Esophagus muscularis mucosa (tissue), 4 donors: ENCODE measurements around the gene RPS2. TPM values are rescaled to one million over a fixed set of nuclear protein-coding genes. Genes with fewer than 3 reads are reported as not detected.

ENCODE experiments used
- DNase-seq: peaks from one replicate; pipeline ENCODE4 v3.0.0-alpha.2; 2017; ENCODE audit errors: extremely low spot score
- H3K27ac ChIP-seq, 4 donors: fragments of 200-600 bp; sonication (generic); replicated peaks in 1 of 4; 1 replicate in 3 of 4; 2 replicates in 1 of 4; pipeline ENCODE4 v1.5.1; 2016 to 2019; ENCODE audit warnings: mild to moderate bottlenecking in 1 of 4
- H3K27me3 ChIP-seq, 4 donors: fragments of 200-600 bp; sonication (generic); one replicate each; pipeline versions ENCODE4 v1.5.1 to v1.6.0; 2016 to 2019
- H3K36me3 ChIP-seq, 4 donors: fragments of 200-600 bp; sonication (generic); one replicate each; pipeline ENCODE4 v1.5.1; 2016 to 2019
- H3K4me1 ChIP-seq, 4 donors: fragments of 200-600 bp; sonication (generic); one replicate each; pipeline ENCODE4 v1.5.1; 2016 to 2019
- H3K4me3 ChIP-seq, 4 donors: fragments of 200-600 bp; sonication (generic); 1 replicate in 2 of 4; 2 replicates in 2 of 4; pipeline ENCODE4 v1.5.1; 2016 to 2019; ENCODE audit warnings: mild to moderate bottlenecking in 4 of 4, moderate library complexity in 1 of 4
- H3K9me3 ChIP-seq, 4 donors: fragments of 200-600 bp; sonication (generic); 1 replicate in 3 of 4; 2 replicates in 1 of 4; pipeline ENCODE4 v1.5.1; 2016 to 2019
- EP300 ChIP-seq: sonication (generic); formaldehyde crosslinking; IDR thresholded peaks from one replicate; pipeline ENCODE4 v1.6.1; 2017; ENCODE audit warnings: antibody characterized with exemption
- POLR2A ChIP-seq: fragments of 450-650 bp; IDR thresholded peaks from one replicate; pipeline ENCODE4 v1.6.1; 2017; ENCODE audit warnings: antibody characterized with exemption, moderate library complexity, mild to moderate bottlenecking, low read depth
- POLR2AphosphoS5 ChIP-seq, 2 donors: sonication (generic); formaldehyde crosslinking; IDR thresholded peaks; one replicate each; pipeline ENCODE4 v1.6.1; 2017; ENCODE audit warnings: antibody characterized with exemption in 2 of 2
- WGBS: methylation state at CpG from one replicate; pipeline ENCODE4 v1.1.5; 2018; 5-methylcytosine and 5-hydroxymethylcytosine counted together
- intact Hi-C: fragments of 100-400 bp; cut with DNase I; formaldehyde crosslinking; loops from one replicate; pipeline ENCODE4 v1.15.1; 2023
- total RNA-seq, 4 donors: library from RNA; depleted of rRNA; stranded (reverse); fragments of >200 nt; gene quantifications; one replicate each; pipeline versions ENCODE4 v1.1.0 to v1.2.1, GENCODE V29; 2016
- TF ChIP-seq, protein P1 (sequence below), 3 experiments: fragments of 200-600 bp in 2 of 3; fragments of 450-650 bp in 1 of 3; sonication (generic) in 2 of 3; IDR thresholded peaks; one replicate each; pipeline ENCODE4 v1.5.1; 2017 to 2019; ENCODE audit warnings: antibody characterized with exemption in 3 of 3, mild to moderate bottlenecking in 2 of 3, moderate library complexity in 1 of 3

The RPS2 gene
- total RNA-seq, 4 donors from 2014 or later = 1,144 to 2,342 (median 1,414) TPM

GRCh38 chr16:1993731-1994131 is 29.1 kb upstream of the RPS2 start:
- peaks cover 10 to 27% (median 19%) of the 10 kb centered on the region in 4 donors for H3K36me3 ChIP-seq
- peaks cover 26 to 57% (median 43%) of the 10 kb centered on the region in 4 donors for H3K4me1 ChIP-seq
- peaks cover 3 to 44% (median 28%) of the 10 kb centered on the region in 4 donors for H3K27me3 ChIP-seq
- TF ChIP-seq POLR2A (no peak), EP300 (no peak), POLR2AphosphoS5 (IDR thresholded peaks at IDR 0.05) (no peak)
- TF ChIP-seq, protein P1, sequence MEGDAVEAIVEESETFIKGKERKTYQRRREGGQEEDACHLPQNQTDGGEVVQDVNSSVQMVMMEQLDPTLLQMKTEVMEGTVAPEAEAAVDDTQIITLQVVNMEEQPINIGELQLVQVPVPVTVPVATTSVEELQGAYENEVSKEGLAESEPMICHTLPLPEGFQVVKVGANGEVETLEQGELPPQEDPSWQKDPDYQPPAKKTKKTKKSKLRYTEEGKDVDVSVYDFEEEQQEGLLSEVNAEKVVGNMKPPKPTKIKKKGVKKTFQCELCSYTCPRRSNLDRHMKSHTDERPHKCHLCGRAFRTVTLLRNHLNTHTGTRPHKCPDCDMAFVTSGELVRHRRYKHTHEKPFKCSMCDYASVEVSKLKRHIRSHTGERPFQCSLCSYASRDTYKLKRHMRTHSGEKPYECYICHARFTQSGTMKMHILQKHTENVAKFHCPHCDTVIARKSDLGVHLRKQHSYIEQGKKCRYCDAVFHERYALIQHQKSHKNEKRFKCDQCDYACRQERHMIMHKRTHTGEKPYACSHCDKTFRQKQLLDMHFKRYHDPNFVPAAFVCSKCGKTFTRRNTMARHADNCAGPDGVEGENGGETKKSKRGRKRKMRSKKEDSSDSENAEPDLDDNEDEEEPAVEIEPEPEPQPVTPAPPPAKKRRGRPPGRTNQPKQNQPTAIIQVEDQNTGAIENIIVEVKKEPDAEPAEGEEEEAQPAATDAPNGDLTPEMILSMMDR (IDR thresholded peaks at IDR 0.05) = no peak
- no peaks in the 10 kb centered on the region for H3K9me3 ChIP-seq
- no peak overlapping the region for H3K4me3 ChIP-seq
- DNase-seq = no peak
- intact Hi-C loops = no loop called here
- 75% methylated on average over 2 of the region's 2 CpGs for WGBS
- no peak overlapping the region for H3K27ac ChIP-seq

DNA sequence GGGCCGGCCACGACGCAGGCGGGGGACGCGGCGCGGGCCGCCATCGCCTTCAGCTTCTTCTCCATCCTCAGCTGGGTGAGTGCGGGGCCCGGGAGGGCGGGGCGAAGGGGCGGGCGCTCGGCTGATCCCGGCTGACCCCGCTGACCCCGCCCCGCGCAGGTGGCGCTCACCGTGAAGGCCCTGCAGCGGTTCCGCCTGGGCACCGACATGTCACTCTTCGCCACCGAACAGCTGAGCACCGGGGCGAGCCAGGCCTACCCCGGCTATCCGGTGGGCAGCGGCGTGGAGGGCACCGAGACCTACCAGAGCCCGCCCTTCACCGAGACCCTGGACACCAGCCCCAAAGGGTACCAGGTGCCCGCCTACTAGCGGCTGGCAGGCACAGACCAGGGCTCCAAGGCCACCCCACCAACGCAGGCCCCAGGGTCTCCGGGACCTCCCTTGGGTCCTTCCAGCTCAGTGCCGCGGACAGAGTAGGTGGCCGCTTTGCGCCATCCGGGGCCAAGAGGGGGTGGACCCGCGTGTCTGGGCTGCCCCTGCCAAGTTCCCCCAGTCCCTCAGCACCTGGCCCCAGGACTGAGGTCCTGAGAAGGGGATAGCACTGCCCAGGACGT is 28.2 kb upstream of the RPS2 start:
- Histone ChIP-seq H3K27ac (peak overlapping the region in 1 of 4 donors; percentile 27), H3K4me1 (peaks cover 26 to 51% (median 40%) of the 10 kb centered on the region in 4 donors), H3K4me3 (peak overlapping the region; percentile 45 to 61 (median 48)), H3K36me3 (peaks cover 1 to 18% (median 10%) of the 10 kb centered on the region in 4 donors), H3K27me3 (peaks cover 3 to 48% (median 32%) of the 10 kb centered on the region in 4 donors), H3K9me3 (no peaks in the 10 kb centered on the region)
- no peak for TF ChIP-seq POLR2A
- TF ChIP-seq POLR2AphosphoS5 (IDR thresholded peaks at IDR 0.05) = no peak
- TF ChIP-seq EP300 = no peak
- TF ChIP-seq, protein P1 (IDR thresholded peaks at IDR 0.05) = no peak
- intact Hi-C loops = no loop called here
- DNase-seq = no peak
- whole genome bisulfite sequencing = no CpG with 5 or more reads among the region's 50 CpGs

GRCh38 chr16:1991948-1992703 is 27.5 kb upstream of the RPS2 start:
- WGBS = 2% methylated on average over 22 of the region's 96 CpGs
- Histone ChIP-seq H3K27me3 (peaks cover 3 to 48% (median 32%) of the 10 kb centered on the region in 4 donors), H3K27ac (peak overlapping the region in 3 of 4 donors; percentile 35 to 54 (median 35))

GRCh38 chr16:1991588-1991947 is 26.9 kb upstream of the RPS2 start:
- DNase-seq = no peak
- H3K36me3 ChIP-seq = peaks cover under 1 to 15% (median 12%) of the 10 kb centered on the region in 4 donors
- no peaks in the 10 kb centered on the region for H3K9me3 ChIP-seq
- peak overlapping the region in 3 of 4 donors; percentile 35 to 54 (median 35) for H3K27ac ChIP-seq
- intact Hi-C loops = no loop called here
- peaks cover 3 to 48% (median 32%) of the 10 kb centered on the region in 4 donors for H3K27me3 ChIP-seq
- whole genome bisulfite sequencing = 30% methylated on average over 8 of the region's 22 CpGs
- peaks cover 26 to 40% (median 39%) of the 10 kb centered on the region in 4 donors for H3K4me1 ChIP-seq
- peak overlapping the region; percentile 45 to 61 (median 48) for H3K4me3 ChIP-seq
- TF ChIP-seq, protein P1 (IDR thresholded peaks at IDR 0.05) = no peak
- no peak for TF ChIP-seq POLR2A
- TF ChIP-seq POLR2AphosphoS5 (IDR thresholded peaks at IDR 0.05) = no peak
- TF ChIP-seq EP300 = no peak

More at GRCh38 chr16:1991948-1992703, 27.5 kb upstream of the RPS2 start:
- H3K36me3 ChIP-seq = peaks cover 0 to 15% (median 10%) of the 10 kb centered on the region in 4 donors
- peak; percentile 97 for DNase-seq
- no peaks in the 10 kb centered on the region for H3K9me3 ChIP-seq
- H3K4me3 ChIP-seq = peak overlapping the region; percentile 45 to 61 (median 48)
- intact Hi-C loops = no loop called here
- TF ChIP-seq POLR2AphosphoS5 (IDR thresholded peaks at IDR 0.05) (peak; percentile 37 to 39), EP300 (no peak), POLR2A (no peak)
- TF ChIP-seq, protein P1 (IDR thresholded peaks at IDR 0.05) = no peak
- H3K4me1 ChIP-seq = peaks cover 26 to 45% (median 40%) of the 10 kb centered on the region in 4 donors
